HG03103 (cell line): Measurements from ENCODE around the gene ZNF578.
"Not testable (repeated sequence)": the region's sequence is repeated elsewhere in the genome, so short reads cannot be mapped to it uniquely, and the experiment has no call there.

Experiments used
- ATAC-seq: cut with Tn5 transposase; IDR thresholded peaks from one replicate; pipeline ENCODE4 v1.9.1; 2021; ENCODE audit warnings: low read depth; ENCODE audit not compliant: unreplicated experiment

Gene ZNF578

GRCh38 chr19:52453324-52454094, at the start of gene ZNF578:
TSS of gene ZNF578 (plus strand) at chr19:52453553. CDS start at chr19:52501846, 48,293 bp downstream.
- ATAC-seq: no peak

GRCh38 chr19:52410276-52410675, 43.1 kb upstream of the ZNF578 start:
- ATAC-seq: no peak

DNA sequence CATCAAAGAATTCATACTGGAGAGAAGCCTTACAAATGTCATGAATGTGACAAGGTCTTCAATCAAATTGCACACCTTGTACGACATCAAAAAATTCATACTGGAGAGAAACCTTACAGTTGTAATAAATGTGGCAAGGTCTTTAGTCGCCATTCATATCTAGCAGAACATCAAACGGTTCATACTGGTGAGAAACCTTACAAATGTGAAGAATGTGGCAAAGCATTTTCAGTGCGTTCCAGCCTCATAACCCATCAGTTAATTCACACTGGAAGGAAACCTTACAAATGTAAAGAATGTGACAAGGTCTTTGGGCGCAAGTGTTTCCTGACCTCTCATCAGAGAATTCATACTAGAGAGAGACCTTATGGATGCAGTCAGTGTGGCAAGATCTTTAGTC, 37.6 kb upstream of the ZNF578 start:
- ATAC-seq: no peak

DNA sequence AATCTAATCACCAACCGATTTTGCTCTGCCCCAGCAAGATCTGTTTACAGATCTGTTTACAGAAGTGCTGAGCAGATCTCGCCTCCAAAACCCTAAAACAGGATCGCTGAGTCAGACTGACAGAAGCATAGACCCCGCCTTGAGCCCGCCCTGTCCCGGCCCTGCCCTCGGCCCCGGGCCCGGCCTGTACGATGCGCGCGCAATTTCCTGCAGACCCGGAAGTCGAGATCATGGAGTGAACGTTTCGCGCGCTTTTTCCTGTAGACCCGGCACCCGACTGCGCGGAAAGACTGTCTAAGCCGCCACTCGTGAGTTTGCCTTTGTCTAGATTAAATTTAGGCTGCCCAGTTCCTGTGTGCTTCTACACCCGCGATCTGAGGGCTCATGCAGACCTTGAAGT, 24.4 kb upstream of the ZNF578 start, which contains the start of gene ZNF534:
Gene ZNF534, plus strand, starts transcription at position 212 of the 400 bp plus-strand sequence. CDS start 2,327 bp downstream, outside the sequence.
- ATAC-seq: no peak

DNA sequence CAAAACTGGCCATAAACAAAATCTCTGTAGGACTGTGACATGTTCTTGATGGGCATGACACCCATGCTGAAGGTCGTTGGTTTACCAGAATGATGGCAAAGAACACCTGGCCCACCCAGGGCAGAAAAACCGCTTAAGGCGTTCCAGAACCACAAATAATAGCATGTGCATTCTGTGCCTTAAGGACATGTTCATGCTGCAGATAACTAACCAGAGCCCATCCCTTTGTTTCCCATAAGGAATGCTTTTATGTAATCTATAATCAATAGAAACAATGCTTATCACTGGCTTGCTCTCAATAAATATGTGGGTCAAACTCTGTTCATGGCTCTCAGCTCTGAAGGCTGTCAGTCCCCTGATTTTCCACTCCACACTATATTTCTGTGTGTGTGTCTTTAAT, 11.2 kb upstream of the ZNF578 start:
- no peak for ATAC-seq

DNA sequence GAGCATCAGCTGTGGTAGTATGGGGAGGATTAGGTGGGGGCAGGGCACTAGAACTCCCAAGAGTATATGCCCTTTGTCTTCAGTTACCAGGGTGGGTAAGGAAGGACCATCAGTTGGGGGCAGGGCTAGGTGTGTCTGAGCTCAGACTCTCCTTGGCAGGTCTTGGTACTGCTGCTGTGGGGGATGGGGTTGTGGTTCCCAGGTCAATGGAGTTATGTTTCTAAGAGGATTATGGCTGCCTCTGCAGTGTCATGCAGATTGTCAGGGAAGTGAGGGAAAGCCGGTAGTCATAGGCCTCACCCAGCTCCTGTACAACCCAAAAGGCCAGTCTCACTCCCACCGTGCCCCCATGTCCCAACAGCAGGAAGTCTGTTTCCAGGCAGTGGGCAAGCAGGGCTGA, 8.8 kb upstream of the ZNF578 start:
- no peak for ATAC-seq

DNA sequence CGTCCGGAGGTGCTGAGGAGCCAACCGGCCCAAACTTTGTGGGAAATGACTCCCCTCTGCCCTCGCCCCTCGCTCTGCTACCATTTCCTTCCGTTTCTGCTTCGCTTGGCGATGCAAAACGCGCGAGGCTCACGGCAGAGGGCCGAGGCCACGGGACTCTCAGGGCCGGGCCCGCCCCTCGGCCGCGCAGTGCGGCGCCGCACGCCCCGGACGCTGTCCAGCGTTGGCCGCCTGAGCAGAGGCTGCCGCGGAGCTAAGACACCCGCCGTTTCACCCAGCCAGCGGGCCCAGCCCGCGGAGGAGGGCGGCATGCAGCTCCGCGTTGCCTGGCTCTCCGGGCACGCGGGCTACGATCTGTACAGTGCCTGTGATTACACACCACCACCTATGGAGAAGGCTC, 2.1 kb upstream of the ZNF578 start:
- ATAC-seq: no peak

DNA sequence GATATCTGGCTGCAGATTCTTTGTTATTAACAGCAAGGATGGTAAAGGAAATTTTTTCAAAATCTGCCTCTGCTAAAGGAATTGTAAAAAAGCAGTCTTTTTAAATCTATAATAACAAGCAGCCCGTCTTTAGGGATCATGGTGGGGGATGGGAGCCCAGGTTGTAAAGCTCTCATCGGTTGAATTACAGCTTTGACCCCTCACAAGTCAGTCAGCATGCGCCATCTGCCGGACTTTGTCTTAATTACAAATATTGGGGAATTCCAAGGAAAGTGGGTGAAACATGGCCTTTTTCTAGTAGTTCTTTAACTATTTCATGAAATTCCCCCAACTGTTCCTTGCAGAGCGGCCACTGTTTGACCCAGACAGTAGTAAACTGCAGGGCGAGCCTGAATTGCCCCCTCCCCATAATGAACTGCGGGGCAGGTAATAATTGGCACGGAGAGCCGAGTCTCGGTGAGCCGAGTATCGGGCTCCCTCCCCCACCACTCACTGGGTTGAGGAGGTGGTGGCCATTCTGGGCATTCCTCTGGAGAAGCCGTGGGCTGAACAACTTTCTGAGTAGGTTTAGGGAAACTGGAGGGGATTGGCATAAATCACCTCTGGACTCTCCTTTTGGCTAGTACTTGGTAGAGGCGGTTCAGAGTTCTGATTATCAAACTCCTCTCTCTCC, 11.6 kb downstream of the ZNF578 start:
- no peak for ATAC-seq

GRCh38 chr19:52473655-52474350, 20.4 kb downstream of the ZNF578 start:
- no peak for ATAC-seq

- no peak for ATAC-seq
These were observed 21.2 kb downstream of the ZNF578 start for GRCh38 chr19:52474351-52475127.

- ATAC-seq: not testable (repeated sequence)
These were observed 30.9 kb downstream of the ZNF578 start for GRCh38 chr19:52484111-52484743.

DNA sequence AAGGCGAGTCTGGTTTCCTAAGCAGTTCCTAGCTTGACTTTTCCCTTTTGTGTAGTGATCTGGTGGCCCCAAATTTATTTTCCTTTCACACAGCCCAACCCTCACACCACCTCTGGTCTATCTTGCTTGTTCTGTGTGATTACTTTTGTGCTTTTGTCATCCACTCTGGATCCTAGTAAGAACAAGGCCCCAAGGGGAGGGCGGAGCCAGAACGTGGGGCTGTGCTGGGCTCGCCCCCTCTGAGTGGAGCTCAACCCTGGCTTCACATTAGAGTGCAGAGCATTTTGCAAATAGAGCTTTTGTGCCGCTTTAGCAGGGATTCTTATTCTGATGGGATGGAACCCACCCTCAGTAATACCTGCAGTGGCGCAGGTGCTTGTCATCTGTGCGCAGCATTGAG, 31.7 kb downstream of the ZNF578 start:
- ATAC-seq: not testable (repeated sequence)

DNA sequence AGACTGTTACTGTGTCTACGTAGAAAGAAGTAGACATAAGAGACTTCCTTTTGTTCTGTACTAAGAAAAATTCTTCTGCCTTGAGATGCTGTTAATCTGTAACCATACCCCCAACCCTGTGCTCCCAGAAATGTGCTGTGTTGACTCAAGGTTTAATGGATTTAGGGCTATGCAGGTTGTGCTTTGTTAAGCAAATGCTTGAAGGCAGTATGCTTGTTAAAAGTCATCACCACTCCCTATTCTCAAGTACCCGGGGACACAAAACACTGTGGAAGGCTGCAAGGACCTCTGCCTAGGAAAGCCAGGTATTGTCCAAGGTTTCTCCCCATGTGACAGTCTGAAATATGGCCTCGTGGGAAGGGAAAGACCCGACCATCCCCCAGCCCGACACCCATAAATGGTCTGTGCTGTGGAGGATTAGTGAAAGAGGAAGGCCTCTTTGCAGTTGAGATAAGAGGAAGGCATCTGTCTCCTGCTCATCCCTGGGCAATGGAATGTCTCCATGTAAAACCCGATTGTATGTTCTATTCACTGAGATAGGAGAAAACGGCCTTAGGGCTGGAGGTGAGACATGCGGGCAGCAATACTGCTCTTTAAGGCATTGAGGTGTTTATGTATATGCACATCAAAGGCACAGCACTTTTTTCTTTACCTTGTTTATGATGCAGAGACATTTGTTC, 32.3 kb downstream of the ZNF578 start:
- ATAC-seq: not testable (repeated sequence)

DNA sequence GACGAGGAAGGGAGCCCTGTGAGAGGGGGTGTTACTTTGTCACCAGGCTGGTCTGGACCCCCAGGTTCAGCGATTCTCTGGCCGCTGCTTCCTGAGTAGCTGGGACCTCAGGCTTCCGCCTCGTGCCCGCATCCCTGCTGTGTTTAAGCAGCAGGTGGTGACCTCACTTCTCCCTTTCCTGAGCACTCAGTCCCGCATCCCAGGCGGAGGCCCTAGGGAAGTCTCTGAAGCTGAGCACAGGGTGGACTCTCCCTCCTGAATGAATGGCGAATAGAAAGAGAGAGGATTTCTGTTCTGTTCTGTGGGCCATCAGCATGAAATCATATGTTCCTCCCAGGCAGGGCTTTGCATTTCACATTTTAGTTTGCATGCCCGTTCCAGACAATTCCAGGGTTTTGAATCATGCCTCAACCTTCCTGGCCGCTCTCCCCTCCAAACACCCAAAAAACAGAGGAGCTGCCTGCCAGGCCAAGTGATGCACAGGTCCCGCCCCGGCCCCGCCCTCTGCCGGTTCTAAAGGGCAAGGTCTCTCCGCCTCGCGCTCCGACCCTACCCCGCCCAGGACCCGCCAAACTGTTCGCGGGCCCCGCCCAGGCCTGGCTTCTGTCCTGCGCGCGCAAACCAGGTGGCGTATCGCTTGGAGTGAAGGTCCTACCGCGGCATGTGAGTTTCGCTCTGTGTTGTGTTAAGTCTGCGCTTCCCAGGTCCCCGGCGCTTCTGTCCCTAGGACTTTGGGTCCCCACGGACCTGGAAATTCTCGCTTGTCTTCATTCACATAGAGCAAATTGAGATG, 39.0 kb downstream of the ZNF578 start:
- no peak for ATAC-seq

DNA sequence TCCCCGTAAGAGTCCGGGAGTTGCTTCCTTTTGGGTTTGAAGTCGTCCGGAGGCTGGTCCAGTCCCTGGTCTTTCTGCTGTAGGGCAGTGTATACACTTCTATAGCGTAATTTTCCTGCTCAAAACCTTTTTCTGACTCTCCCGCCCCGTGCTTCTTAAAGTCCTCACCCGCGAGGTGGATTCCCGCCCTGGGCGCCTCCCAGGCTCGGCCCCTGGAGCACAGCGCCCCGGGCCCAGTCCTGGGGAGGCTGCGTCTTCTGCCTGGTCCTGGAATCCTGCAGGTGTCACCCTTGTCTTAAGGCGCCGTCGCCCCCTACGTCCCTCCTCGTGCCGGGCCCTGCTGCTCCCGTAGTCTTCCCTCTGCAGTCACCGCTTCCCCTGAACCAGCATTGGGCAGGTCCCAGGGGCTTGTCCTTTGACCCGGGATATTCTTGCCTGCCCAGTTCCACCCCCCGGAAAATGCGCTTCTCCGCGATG, 39.7 kb downstream of the ZNF578 start:
- ATAC-seq: no peak

DNA sequence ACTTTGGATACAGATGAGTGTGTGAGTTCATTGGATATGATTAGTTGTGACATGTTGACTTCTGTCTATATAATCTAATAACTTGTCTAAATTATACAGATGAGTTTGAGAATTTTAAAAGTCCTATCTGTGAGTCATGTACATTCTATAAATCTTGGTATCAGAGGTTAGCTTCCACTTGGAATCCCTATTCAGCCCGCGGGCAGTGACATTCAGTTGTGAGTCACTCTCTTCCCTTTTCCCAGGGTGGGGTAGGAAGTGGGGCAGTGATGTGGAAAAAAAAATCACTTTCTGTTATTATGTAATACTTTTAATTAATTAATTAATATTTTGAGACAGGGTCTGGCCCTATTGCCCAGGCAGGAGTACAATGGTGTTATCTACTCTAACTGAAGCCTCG, 41.2 kb downstream of the ZNF578 start:
- ATAC-seq: no peak

- ATAC-seq: no peak
These were observed 45.2 kb downstream of the ZNF578 start for GRCh38 chr19:52498571-52498970.

- ATAC-seq: not testable (repeated sequence)
These were observed 47.1 kb downstream of the ZNF578 start for GRCh38 chr19:52500474-52500873.

GRCh38 chr19:52500991-52501390, 47.6 kb downstream of the ZNF578 start:
- not testable (repeated sequence) for ATAC-seq
